GM21526 (cell line): ENCODE data around the gene CACNA1S.

Source experiments
- ATAC-seq: cut with Tn5 transposase; IDR thresholded peaks from one replicate; pipeline ENCODE4 v1.9.1; 2021; ENCODE audit warnings: moderate library complexity; ENCODE audit not compliant: unreplicated experiment, low FRiP score

CACNA1S gene

DNA sequence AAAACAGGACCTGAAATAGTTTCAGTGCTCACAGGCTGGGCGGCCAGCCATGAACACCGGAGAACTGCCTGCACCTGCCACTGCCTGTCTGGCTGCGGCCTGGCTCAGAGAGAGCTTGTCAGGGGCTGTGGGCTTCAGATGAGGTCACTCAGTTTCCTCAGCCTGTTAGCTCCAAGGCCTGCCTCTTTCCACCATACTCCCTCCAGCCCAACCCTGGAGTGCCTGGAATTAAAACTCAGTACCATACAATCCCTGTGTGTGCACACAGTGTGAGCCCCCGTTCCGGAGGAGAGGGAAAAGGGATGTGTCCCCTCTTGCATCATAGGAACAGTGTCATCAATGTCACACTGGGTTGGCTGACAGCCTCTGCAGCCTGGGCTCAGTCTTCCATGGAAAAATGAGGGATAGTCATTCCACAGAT, 16.2 kb downstream of the CACNA1S start:
- ATAC-seq: no peak

DNA sequence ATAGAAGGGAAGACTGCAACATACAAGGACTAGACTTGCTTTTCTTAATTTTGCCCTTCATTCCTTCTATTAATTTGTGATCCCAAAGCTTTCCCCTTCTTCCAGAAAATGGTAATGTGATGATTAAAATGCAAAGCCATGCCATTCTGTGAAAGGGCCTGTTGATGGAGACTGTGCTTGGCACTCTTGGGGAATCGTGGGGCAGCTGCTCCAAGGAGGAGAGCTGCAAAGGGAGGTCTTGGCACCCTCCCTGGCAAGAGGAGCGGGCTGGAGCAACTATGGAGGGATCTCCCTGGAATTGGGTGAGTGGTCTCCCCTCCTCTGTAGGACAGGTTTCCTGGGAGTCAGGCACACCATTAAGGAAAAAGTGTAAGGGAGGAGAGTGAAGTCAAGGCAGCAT, 16.6 kb downstream of the CACNA1S start:
- no peak for ATAC-seq

DNA sequence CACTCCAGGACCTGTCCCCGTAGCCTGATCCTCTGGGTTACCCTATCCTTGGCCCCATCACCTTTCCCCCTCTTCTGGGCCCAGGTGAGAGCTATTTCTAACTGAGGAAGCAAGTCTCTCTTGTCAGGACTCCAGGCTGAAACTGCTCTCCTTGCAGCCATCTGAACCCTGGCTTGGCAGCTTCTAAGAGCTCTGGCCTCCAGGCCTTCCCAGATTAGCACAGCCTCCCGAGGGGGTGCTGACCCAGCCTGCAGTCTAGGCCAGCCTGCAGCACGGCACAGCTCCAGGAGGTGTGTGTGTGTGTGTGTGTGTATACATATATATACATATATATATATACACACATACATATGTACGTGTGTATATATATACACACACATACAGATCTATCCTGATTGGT, 17.4 kb downstream of the CACNA1S start:
- no peak for ATAC-seq

DNA sequence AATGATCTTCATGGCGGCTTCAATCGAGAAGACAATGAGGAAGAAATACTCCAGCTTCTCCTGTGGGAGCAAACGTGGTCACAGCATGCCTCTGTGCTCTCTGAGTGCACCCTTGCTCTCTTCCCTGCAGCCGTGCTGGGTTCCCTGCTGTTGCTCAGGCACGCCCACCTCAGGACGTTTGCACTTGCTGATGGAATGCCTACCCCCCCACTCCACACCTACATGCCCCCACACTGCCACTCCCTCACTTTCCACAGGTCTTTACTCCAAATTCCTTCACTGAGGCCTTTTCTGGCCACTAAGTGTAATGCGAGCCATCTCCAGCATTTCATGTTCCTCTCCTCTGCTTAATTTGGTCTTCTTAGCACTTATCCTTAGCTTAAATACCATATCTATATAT, 18.3 kb downstream of the CACNA1S start:
- ATAC-seq: no peak

DNA sequence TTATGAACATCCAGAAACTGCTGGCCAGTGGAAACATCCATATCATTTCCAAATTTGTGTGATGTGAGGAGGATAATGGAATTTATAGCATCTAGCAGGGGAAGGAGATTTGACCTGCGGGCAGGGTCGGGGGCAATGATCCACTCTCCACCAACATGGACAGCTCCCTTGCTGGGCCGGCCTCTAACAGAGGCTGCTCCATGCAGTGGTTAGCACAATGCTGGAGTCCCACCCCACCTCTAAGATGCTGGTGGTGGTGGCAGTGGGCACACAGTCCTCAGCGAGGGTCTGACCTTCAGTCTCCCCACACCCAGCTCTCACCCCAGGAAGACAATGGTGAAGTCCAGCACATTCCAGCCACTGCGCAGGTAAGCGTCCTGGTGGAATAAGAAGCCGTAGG, 18.7 kb downstream of the CACNA1S start:
- ATAC-seq: no peak

DNA sequence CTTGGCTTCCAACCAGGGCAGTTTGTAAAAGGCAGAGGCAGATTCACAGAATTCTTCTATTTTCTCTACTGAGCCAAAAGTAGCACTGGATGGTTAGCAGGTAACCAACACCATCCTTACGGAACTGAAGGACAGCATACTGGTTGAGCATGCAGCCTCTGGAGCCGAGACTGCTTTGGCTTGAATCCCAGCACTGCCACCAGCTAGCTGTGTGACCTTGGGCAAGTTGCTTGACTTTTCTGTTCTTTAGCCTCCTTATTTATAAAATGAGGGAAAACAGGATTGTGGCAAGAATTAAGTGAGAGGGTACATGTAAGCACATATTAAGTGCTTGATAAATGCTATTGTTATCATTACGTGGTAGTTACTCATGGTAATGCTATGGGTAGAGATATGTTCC, 19.5 kb downstream of the CACNA1S start:
- ATAC-seq: no peak

DNA sequence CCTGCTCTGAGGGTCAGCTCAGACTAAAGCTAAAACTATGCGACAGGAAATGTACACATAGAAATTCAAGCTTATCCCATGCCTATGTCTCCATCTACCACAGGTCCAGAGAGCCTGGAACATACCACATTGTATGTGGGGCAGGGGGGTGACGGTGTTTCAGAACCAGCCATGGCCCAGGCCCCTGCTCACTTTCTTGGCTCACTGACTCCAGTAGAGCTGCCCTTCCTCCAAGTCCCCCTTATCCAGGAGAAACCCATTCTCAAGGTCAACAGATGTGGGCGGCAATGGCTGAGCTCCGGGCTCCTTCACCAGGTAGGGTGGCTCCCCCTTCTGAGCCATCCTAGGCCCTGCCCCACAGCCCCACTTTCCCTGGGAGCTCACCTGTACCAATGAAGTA, 21.0 kb downstream of the CACNA1S start:
- ATAC-seq: no peak

DNA sequence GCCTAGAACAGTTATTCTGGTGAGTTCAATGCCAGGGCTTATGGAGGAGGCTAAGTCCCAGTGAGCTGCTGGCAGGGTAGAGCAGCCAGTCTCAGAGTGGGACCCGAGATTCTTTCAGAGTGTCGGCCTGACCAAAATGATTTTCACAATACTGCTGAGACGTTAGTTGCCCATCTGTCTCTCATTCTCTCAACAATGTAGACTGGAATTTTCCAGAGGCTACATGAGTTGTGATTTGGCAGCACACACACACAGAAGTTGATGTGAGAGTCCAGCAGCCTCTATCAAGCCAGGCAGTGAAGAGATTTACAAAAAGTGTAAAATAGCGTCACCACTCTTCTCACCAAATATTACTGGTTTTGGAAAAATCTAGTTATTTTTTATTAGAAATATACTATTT, 21.7 kb downstream of the CACNA1S start:
- no peak for ATAC-seq

DNA sequence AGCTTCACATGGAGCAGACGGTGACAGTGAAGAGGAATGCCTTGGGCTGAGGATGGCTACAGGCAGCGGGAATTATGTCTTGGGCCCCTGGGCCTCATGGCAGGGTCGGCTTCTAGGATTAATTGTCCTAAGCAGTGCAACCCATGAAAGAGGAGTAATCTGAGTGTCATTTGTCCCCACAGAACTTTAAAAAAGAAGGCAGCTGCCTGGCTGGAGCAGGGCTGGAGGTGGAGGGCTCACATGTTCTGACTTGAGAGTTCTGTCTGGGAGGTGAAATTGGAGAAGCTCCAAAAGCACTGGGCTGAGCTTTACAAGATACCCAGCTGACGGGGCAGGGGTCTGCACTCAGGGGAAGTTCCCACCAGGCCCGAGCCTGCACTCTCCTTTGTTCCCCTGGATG, 22.6 kb downstream of the CACNA1S start:
- ATAC-seq: no peak

DNA sequence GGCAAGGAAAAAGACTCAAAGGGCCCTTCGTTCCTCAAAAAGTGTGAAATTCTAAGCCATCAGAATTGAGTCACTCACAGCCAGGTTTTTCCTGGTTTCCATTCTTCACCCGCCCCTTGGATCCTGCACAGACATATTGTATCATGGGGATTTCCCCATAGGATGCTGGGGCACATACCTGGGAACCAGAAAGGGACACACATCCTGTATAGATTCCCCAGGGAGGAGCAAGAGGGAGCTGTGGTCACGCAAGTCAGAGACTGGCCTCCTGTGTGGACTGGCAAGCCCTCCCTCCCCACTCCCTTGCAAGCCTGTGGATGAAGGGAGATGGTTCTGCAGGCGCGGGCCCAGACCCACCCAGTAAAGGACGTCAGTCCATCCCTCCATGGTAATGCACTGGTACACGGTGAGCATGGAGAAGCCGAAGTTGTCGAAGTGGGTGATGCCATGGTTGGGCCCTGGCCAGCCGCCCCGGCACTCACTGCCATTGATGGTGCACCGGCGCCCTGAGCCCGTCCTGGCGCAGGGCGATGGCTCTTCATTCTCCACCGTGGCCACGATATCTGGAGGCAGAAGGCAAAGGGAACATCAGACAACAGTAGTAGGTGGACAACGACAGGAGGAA, 23.2 kb downstream of the CACNA1S start:
- no peak for ATAC-seq

DNA sequence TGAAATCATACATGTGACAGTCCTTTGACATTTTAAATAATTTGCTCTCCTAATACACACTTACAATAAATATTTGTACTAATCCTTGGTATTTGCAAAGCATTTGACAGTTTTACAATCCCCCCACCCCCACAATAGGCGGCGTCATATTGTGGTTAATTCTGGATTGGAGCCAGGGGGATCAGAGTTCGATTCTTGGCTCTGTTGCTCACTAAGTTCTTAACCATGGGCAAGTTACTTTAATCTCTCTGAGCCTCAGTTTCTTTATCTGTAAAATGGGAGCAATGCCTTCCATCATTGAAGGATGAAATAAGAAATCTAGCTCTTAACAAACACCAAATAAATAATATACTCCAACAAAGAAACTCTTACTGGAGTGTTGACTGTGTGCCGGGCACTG, 23.8 kb downstream of the CACNA1S start:
- ATAC-seq: no peak

DNA sequence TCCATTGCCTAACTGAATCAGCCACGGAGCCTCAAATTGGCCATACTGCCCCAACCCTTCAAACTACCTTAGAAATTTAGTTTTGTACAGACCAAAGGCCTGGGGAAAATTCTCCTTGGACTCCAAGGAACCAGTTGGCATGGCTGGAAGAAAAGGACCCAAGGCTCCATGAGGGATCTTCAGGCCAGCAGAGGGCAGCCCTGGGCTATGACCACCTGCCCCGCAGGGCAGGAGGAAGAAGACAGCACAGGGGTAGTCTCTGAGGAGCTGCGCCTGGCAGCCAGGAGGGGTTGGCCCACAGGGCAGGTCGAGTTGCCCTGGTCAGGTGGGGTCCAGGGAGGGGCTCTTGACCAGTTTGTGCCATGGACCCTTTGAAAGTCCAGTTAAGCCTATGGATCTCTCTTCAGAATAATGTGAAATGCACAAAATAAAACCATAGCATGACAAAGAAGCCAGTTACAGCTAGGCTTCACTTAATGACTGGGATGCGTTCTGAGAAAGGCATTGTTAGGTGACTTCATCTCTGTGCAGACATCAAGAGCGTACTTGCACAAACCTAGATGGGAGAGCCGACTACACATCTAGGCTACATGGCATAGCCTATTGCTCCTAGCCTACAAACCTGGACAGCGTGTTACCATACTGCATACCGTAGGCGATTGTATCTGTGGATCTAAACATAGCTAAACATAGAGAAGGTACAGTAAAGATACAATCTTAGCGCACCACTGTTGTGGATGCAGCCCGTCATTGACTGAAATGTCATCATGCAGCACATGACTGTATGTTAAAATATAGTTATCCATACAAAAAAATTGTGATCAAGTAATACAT, 26.1 kb downstream of the CACNA1S start:
- no peak for ATAC-seq

DNA sequence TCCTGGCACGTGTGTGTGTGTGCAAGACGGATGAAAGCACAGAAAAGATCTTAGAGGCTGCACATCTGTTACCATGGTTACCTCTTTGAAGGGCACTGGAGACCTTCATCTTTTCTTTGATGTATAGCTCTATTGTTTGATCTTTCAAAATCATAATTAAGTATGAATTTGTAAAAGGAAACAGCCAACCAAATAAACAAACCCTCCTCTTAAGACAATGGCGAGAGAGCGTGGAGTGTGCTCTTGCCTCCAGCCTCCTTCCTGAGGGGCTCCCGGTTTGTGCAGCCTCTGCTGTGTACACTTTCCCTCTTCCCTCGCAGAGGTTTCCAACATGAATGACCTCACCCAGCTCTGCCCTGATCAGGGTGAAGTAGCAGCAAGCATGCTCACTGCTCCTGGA, 27.9 kb downstream of the CACNA1S start:
- no peak for ATAC-seq

DNA sequence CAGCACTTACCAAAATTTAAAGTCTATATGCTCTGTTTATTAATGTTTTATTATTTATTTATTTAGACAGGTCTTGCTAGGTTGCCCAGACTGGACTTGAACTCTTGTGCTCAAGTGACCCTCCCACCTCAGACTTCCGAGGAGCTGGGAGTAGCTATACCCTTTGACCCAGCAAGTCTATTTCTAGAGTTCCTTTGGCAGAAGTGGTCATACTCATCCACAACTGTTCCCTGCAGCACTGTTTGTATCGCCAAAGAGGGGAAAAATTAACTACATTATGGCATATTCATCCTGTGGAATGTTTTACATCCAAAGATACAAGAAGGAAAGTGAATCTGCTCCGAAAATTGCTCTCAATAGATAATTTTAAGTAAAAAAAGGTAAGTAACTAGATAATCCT, 28.5 kb downstream of the CACNA1S start:
- ATAC-seq: no peak

DNA sequence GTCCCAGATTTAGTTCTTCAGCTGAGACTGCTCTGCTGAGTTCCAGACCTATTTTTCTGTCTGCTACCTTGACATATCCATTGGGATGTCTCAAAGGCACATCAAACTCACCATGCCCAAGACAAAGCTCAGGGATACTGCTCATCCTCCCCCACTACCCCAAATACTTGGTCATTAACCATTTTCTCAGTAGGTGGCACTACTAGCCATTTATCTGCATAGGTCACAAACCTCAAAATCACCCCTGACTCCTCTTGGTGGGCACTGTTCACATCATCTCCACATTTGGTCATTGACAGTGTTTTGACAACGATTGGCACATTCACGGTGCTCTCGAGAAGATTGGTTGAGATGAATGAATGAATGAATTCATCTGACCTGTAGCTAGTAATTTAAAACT, 32.1 kb downstream of the CACNA1S start:
- ATAC-seq: no peak

DNA sequence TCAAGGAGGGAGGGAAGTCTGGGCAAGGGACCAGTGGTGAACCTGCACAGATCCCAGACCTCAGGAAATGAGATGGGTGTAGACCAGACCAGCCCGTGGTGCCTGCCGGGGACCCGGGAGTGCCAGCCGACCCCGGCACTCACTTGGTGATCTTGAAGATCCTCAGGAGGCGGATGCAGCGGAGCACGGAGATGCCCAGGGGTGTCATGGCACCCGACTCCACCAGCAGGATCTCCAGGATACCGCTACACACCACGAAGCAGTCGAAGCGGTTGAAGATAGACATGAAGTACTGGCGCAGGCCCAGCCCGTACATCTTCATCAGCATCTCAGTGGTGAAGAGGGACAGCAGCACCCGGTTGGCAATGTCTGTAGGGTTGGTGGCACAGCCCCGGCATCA, 34.5 kb downstream of the CACNA1S start:
- ATAC-seq: no peak

DNA sequence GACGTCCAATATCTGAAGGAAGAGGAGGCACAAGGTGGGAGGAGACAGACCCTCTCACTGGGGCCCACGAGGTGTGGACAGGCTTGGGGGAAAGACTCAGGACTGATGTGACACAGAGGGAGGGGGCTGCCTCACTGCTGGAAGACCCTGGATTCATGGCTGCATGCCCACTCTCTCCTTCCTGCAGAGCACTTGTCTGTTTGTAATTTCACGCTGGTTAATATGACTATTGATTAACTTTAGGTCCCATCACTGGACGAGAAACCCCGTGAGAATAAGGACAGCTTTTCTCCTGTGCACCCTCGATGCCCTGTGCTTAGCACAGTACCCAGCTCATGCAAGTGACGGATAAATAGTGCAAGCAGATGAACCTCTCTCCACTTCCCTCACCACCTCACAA, 35.1 kb downstream of the CACNA1S start:
- no peak for ATAC-seq

DNA sequence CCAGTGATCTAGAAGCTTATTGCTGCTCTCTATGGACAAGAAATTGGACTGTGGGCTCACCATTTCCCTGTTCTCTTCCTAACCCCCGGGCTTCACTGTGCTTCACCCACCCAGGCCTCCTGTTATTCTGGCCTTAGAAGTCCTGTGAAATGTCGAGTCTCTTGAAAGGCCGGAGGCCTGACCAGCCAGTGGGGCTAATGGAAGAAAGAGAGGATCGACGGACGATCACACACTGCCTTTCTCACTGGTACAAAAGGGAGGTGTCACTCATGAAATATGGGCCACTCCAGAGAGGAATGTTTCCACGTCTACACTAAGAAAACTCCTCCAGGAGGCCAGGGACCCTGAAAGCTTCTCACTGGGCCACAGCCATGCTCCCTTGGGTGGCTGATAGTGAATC, 36.1 kb downstream of the CACNA1S start:
- no peak for ATAC-seq

DNA sequence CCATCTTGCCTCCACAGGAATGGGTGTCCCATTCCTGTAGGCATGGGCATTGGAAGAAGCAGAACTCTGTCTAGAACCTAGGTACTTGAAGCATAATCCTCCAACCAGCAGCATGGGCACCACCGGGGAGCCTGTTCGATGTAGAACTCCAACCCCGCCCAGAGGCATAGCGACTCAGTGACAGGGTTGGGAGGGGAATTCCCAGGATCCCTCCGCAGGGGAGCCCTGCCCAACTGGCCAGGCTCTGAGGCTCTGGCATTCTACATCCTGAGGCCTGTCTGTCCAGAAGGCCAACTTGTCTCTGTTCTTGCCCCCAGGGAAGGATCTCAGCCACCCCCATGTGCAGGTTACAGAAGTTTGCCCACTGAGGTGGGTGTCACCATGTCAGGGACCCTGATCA, 38.2 kb downstream of the CACNA1S start:
- ATAC-seq: no peak

DNA sequence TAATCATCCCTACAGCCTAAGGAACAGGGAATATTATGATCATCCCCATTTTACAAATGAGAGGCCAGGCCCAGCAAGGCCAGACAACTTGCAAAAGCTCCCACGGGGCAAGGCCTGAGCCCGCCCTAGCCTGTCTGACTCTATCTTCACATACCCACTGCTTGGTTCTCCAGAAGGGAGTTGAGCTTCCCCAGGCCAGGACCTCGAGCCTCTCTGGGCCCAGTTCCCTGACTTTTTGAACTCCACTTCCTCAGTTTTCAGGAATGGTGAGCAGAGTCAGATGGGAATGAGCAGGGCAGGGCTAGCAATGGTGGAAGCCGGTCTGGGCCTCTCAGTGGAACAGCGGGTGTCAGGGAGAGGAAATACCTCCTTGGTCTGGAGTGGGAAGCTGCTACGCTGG, 39.3 kb downstream of the CACNA1S start:
- no peak for ATAC-seq

DNA sequence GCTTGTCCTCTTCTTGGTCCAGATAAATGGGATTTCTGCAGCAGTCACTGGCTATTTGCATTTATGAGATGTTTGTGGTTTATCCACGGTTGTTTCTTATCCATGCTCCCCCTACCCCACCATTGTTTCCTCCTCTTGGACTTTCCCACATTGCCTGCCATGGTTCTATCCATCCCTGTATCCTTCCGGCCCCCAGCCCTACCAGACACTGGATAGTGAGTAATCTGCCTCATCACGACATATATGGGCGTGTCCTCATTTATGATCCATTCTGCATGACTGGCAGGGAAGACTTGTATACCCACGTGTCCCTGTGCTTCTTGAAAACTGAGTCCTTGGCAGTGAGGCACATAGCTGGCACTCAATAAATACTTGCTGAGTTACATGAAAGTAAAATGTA, 40.1 kb downstream of the CACNA1S start:
- ATAC-seq: no peak

DNA sequence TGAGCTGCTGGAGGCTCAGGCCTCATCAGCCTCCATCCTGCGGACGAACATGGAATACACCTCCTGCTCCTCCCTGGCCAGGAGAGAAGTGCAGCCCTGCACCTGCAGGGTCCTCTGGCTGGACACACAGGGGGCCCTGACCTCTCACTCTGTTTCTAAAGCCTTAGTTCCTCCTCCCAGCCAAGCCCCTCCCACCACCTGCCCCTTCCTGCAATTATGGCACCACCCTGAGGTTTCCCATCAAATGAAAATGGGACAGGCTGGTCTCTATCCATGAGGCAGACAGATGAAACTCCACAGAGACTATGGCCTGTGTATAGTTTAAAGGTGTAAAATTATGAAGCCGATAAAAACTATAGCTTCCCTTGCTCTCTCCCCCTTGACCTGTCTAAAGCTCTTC, 42.6 kb downstream of the CACNA1S start:
- no peak for ATAC-seq
